SK-N-MC (cell line): ENCODE measurements around the gene SSPN.

Source experiments
- EZH2 ChIP-seq: fragments of 200-600 bp; sonication (generic); IDR thresholded peaks from one replicate; pipeline ENCODE4 v1.6.1; 2017; ENCODE audit warnings: antibody characterized with exemption
- FOXP2 ChIP-seq: optimal IDR thresholded peaks from 2 replicates; pipeline ENCODE3; 2011; ENCODE audit warnings: mild to moderate bottlenecking, moderate library complexity; ENCODE audit not compliant: insufficient read depth; ENCODE audit errors: extremely low read length, control extremely low read depth
- POLR2AphosphoS5 ChIP-seq: IDR thresholded peaks from 2 replicates; pipeline ENCODE4 v1.6.1; 2012; ENCODE audit warnings: mild to moderate bottlenecking, low read depth, low read length, borderline replicate concordance

- TF ChIP-seq POLR2AphosphoS5 (no peak), EZH2 (no peak), FOXP2 (no peak)
Measured at GRCh38 chr12:26204612-26205289, 9.4 kb downstream of the SSPN start.
